ENCODE data around the gene LYPD6B. TPM values are rescaled to one million over a fixed set of nuclear protein-coding genes. Genes with fewer than 3 reads are reported as not detected.

Gene LYPD6B
- total and polyA plus RNA-seq, 4 donors: 0.13 to 0.59 (median 0.14) TPM

DNA sequence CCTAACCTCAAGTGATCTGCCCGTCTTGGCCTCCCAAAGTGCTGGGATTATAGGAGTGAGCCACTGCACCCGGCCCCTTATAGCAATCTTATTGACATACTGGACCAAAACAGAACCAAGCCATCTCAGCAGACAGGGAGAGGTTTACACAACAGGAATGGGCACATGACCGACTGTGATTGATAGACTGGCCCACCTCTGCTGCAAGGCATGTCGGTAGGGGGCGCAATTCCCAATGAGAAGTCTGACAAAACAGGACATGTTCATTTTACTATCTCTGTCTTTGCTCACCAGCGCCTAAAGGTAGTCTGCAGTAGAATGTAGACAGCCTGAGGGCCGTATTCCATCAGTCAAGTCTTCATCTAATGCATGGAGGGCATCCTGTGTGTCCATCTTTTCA lies 2.0 kb downstream of the LYPD6B start:
- Histone ChIP-seq H3K27me3 (ENCODE audit: control insufficient read depth in 4 of 4, insufficient read depth in 4 of 4, low read length in 3 of 4) (peaks cover 0 to 16% (median 5%) of the 10 kb centered on the region in 4 donors), H3K9ac (ENCODE audit: low read depth in 1 of 2, low read length in 2 of 2) (no peak overlapping the region), H3K9me3 (ENCODE audit: control insufficient read depth in 4 of 4, low read length in 3 of 4) (no peaks in the 10 kb centered on the region), H3K27ac (ENCODE audit: low read depth in 1 of 2, low read length in 2 of 2) (no peak overlapping the region), H3K4me3 (ENCODE audit: low read depth in 1 of 3, low read length in 3 of 3) (no peak overlapping the region), H3K36me3 (ENCODE audit: control insufficient read depth in 4 of 4, insufficient read depth in 3 of 4, low read depth in 1 of 4, low read length in 3 of 4) (no peaks in the 10 kb centered on the region), H3K4me1 (ENCODE audit: control insufficient read depth in 4 of 4, insufficient read depth in 4 of 4, low read length in 3 of 4) (peaks cover 0 to 11% (median 6%) of the 10 kb centered on the region in 4 donors)
- TF ChIP-seq FOXA1 (IDR thresholded peaks at IDR 0.05) (no peak), RAD21 (IDR thresholded peaks at IDR 0.05) (peak in 1 of 2 donors; percentile 27), GABPA (IDR thresholded peaks at IDR 0.05 in 1 of 2, conservative IDR thresholded peaks at IDR 0.05 in 1 of 2) (no peak), EGR1 (IDR thresholded peaks at IDR 0.05; ENCODE audit: low read depth in 2 of 2) (no peak), TAF1 (conservative IDR thresholded peaks at IDR 0.05) (no peak), FOXA2 (IDR thresholded peaks at IDR 0.05) (no peak), HNF4G (IDR thresholded peaks at IDR 0.05) (no peak), RXRA (IDR thresholded peaks at IDR 0.05) (no peak)
- TF ChIP-seq, protein P1, sequence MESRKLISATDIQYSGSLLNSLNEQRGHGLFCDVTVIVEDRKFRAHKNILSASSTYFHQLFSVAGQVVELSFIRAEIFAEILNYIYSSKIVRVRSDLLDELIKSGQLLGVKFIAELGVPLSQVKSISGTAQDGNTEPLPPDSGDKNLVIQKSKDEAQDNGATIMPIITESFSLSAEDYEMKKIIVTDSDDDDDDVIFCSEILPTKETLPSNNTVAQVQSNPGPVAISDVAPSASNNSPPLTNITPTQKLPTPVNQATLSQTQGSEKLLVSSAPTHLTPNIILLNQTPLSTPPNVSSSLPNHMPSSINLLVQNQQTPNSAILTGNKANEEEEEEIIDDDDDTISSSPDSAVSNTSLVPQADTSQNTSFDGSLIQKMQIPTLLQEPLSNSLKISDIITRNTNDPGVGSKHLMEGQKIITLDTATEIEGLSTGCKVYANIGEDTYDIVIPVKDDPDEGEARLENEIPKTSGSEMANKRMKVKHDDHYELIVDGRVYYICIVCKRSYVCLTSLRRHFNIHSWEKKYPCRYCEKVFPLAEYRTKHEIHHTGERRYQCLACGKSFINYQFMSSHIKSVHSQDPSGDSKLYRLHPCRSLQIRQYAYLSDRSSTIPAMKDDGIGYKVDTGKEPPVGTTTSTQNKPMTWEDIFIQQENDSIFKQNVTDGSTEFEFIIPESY (IDR thresholded peaks at IDR 0.05): no peak
- TF ChIP-seq, protein P2, sequence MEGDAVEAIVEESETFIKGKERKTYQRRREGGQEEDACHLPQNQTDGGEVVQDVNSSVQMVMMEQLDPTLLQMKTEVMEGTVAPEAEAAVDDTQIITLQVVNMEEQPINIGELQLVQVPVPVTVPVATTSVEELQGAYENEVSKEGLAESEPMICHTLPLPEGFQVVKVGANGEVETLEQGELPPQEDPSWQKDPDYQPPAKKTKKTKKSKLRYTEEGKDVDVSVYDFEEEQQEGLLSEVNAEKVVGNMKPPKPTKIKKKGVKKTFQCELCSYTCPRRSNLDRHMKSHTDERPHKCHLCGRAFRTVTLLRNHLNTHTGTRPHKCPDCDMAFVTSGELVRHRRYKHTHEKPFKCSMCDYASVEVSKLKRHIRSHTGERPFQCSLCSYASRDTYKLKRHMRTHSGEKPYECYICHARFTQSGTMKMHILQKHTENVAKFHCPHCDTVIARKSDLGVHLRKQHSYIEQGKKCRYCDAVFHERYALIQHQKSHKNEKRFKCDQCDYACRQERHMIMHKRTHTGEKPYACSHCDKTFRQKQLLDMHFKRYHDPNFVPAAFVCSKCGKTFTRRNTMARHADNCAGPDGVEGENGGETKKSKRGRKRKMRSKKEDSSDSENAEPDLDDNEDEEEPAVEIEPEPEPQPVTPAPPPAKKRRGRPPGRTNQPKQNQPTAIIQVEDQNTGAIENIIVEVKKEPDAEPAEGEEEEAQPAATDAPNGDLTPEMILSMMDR (IDR thresholded peaks at IDR 0.05; ENCODE audit: low read depth, low read length, missing input control): peak; percentile 21
- TF ChIP-seq, protein P3, sequence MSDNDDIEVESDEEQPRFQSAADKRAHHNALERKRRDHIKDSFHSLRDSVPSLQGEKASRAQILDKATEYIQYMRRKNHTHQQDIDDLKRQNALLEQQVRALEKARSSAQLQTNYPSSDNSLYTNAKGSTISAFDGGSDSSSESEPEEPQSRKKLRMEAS (IDR thresholded peaks at IDR 0.05): no peak
- DNase-seq (ENCODE audit: low spot score): no peak
- 70% methylated on average over 7 of the region's 7 CpGs for WGBS

DNA sequence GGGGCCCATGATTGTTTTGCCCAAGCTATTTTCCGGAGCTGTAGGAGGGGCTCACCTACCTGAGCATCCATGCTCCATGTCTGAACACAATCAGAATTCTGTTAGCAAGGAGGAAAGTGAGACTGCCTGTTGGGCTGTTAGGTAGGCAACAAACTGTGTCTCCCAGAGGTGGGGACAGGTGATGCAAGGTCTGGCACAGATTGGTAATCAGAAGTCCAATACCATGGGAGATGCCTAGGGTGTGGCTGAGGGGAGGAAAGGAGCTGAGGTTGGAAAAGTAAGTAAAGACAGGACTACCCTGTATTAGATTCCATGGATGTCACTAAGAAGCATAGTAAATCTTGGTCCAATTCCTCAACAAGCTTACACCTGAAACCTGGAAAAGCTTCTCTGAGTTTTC lies 3.0 kb downstream of the LYPD6B start:
- WGBS: 86% methylated on average over 1 of the region's 1 CpG
- H3K9ac ChIP-seq (ENCODE audit: low read depth in 1 of 2, low read length in 2 of 2): no peak overlapping the region
- H3K4me1 ChIP-seq (ENCODE audit: control insufficient read depth in 4 of 4, insufficient read depth in 4 of 4, low read length in 3 of 4): peaks cover 0 to 11% (median 6%) of the 10 kb centered on the region in 4 donors
- TF ChIP-seq JUND (IDR thresholded peaks at IDR 0.05) (no peak), RAD21 (IDR thresholded peaks at IDR 0.05) (no peak), FOXA1 (IDR thresholded peaks at IDR 0.05) (no peak), EGR1 (IDR thresholded peaks at IDR 0.05; ENCODE audit: low read depth in 2 of 2) (no peak), NR2F2 (IDR thresholded peaks at IDR 0.05) (no peak), GABPA (IDR thresholded peaks at IDR 0.05 in 1 of 2, conservative IDR thresholded peaks at IDR 0.05 in 1 of 2) (no peak), RXRA (IDR thresholded peaks at IDR 0.05) (no peak), HNF4G (IDR thresholded peaks at IDR 0.05) (no peak), HNF4A (conservative IDR thresholded peaks at IDR 0.05) (no peak), TAF1 (conservative IDR thresholded peaks at IDR 0.05) (no peak)
- TF ChIP-seq, protein P4, sequence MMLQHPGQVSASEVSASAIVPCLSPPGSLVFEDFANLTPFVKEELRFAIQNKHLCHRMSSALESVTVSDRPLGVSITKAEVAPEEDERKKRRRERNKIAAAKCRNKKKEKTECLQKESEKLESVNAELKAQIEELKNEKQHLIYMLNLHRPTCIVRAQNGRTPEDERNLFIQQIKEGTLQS (IDR thresholded peaks at IDR 0.05): no peak
- TF ChIP-seq, protein P5, sequence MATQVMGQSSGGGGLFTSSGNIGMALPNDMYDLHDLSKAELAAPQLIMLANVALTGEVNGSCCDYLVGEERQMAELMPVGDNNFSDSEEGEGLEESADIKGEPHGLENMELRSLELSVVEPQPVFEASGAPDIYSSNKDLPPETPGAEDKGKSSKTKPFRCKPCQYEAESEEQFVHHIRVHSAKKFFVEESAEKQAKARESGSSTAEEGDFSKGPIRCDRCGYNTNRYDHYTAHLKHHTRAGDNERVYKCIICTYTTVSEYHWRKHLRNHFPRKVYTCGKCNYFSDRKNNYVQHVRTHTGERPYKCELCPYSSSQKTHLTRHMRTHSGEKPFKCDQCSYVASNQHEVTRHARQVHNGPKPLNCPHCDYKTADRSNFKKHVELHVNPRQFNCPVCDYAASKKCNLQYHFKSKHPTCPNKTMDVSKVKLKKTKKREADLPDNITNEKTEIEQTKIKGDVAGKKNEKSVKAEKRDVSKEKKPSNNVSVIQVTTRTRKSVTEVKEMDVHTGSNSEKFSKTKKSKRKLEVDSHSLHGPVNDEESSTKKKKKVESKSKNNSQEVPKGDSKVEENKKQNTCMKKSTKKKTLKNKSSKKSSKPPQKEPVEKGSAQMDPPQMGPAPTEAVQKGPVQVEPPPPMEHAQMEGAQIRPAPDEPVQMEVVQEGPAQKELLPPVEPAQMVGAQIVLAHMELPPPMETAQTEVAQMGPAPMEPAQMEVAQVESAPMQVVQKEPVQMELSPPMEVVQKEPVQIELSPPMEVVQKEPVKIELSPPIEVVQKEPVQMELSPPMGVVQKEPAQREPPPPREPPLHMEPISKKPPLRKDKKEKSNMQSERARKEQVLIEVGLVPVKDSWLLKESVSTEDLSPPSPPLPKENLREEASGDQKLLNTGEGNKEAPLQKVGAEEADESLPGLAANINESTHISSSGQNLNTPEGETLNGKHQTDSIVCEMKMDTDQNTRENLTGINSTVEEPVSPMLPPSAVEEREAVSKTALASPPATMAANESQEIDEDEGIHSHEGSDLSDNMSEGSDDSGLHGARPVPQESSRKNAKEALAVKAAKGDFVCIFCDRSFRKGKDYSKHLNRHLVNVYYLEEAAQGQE (IDR thresholded peaks at IDR 0.05): no peak
- TF ChIP-seq, protein P1 (IDR thresholded peaks at IDR 0.05): no peak
- TF ChIP-seq, protein P2 (IDR thresholded peaks at IDR 0.05; ENCODE audit: low read depth, low read length, missing input control): no peak
- H3K36me3 ChIP-seq (ENCODE audit: control insufficient read depth in 4 of 4, insufficient read depth in 3 of 4, low read depth in 1 of 4, low read length in 3 of 4): no peaks in the 10 kb centered on the region
- H3K4me3 ChIP-seq (ENCODE audit: low read depth in 1 of 3, low read length in 3 of 3): no peak overlapping the region
- DNase-seq (ENCODE audit: low spot score): no peak
- no peak overlapping the region for H3K27ac ChIP-seq (ENCODE audit: low read depth in 1 of 2, low read length in 2 of 2)
- H3K27me3 ChIP-seq (ENCODE audit: control insufficient read depth in 4 of 4, insufficient read depth in 4 of 4, low read length in 3 of 4): peaks cover 0 to 14% (median 5%) of the 10 kb centered on the region in 4 donors
- H3K9me3 ChIP-seq (ENCODE audit: control insufficient read depth in 4 of 4, low read length in 3 of 4): peaks cover 0 to 5% (median 0%) of the 10 kb centered on the region in 4 donors
